Stomach (tissue), 9 donors: ENCODE measurements around the gene SCGB1D1. TPM values are rescaled to one million over a fixed set of nuclear protein-coding genes. Genes with fewer than 3 reads are reported as not detected.
A peak's percentile ranks its signal among the peaks of the same experiment; 100 is the strongest.

Experiments used
- DNase-seq, 2 donors: peaks; one replicate each; pipeline versions ENCODE4 v3.0.0 to v3.0.0-alpha.2; 2013 to 2019
- H3K27ac ChIP-seq, 5 donors: fragments of 200-600 bp in 4 of 5; sonication (generic) in 4 of 5; one replicate each; pipeline ENCODE4 v1.5.1; 2013 to 2019; ENCODE audit warnings: mild to moderate bottlenecking in 1 of 5, moderate library complexity in 1 of 5
- H3K27me3 ChIP-seq, 3 donors: fragments of 200-600 bp; sonication (generic); one replicate each; pipeline ENCODE4 v1.5.1; 2017 to 2019; ENCODE audit warnings: mixed run types in 1 of 3
- H3K36me3 ChIP-seq, 4 donors: fragments of 200-600 bp; sonication (generic); 1 replicate in 3 of 4; 2 replicates in 1 of 4; pipeline ENCODE4 v1.5.1; 2016 to 2019
- H3K4me1 ChIP-seq, 4 donors: fragments of 200-600 bp; sonication (generic); one replicate each; pipeline ENCODE4 v1.5.1; 2016 to 2019
- H3K4me3 ChIP-seq, 4 donors: fragments of 200-600 bp; sonication (generic) in 3 of 4; one replicate each; pipeline ENCODE4 v1.5.1; 2016 to 2019; ENCODE audit warnings: mild to moderate bottlenecking in 1 of 4
- H3K9me3 ChIP-seq, 4 donors: fragments of 200-600 bp; sonication (generic); one replicate each; pipeline ENCODE4 v1.5.1; 2016 to 2019
- CTCF ChIP-seq, 7 experiments: fragments of 450-650 bp in 4 of 7; fragments of 200-600 bp in 3 of 7; sonication (generic) in 3 of 7; IDR thresholded peaks; one replicate each; pipeline ENCODE4 v1.5.1; 2016 to 2019; ENCODE audit warnings: antibody characterized with exemption in 7 of 7, control low read depth in 2 of 7, mild to moderate bottlenecking in 1 of 7
- EP300 ChIP-seq: sonication (generic); formaldehyde crosslinking; IDR thresholded peaks from one replicate; pipeline ENCODE4 v1.6.1; 2017; ENCODE audit warnings: antibody characterized with exemption
- POLR2A ChIP-seq, 4 donors: fragments of 450-650 bp; IDR thresholded peaks; one replicate each; pipeline ENCODE4 v1.6.1; 2016; ENCODE audit warnings: antibody characterized with exemption in 4 of 4, control low read depth in 2 of 4, mild to moderate bottlenecking in 1 of 4, moderate library complexity in 1 of 4
- POLR2AphosphoS5 ChIP-seq, 3 donors: sonication (generic); formaldehyde crosslinking; IDR thresholded peaks; one replicate each; pipeline ENCODE4 v1.6.1; 2016; ENCODE audit warnings: antibody characterized with exemption in 3 of 3
- WGBS, 5 donors: extraction: QIAGEN DNeasy Blood & Tissue Kit in 3 of 5; methylation state at CpG; one replicate each; pipeline versions ENCODE4 v1.1.5 to v1.1.7; 2013 to 2018; 5-methylcytosine and 5-hydroxymethylcytosine counted together
- intact Hi-C: fragments of 100-400 bp; cut with DNase I; formaldehyde crosslinking; loops from one replicate; pipeline ENCODE4 v1.15.1; 2023; ENCODE audit warnings: low total_unique reads
- polyA plus RNA-seq, 3 donors: library from polyadenylated mRNA; stranded (reverse); fragments of 200-250 nt; gene quantifications; one replicate each; pipeline ENCODE4 v1.2.3, GENCODE V29; 2013
- total RNA-seq, 5 donors: library from RNA; depleted of rRNA; stranded (reverse); fragments of >200 nt; gene quantifications; one replicate each; pipeline versions ENCODE4 v1.1.0 to v1.2.3, GENCODE V29; 2014 to 2016
- donor health status: healthy with polysubstance abuse.
- donor health status: Bipolar disorder and iron deficiency.
- donor health status: healthy.

Gene SCGB1D1
- total and polyA plus RNA-seq, 8 donors = not detected

- no peak overlapping the region for H3K4me3 ChIP-seq
- no peaks in the 10 kb centered on the region for H3K36me3 ChIP-seq
- no peak overlapping the region for H3K27ac ChIP-seq
- peak in 4 of 7 experiments; percentile 29 to 69 (median 60) for TF ChIP-seq CTCF (IDR thresholded peaks at IDR 0.05)
- peak in 1 of 3 donors; percentile 24 for TF ChIP-seq POLR2AphosphoS5 (IDR thresholded peaks at IDR 0.05)
- no peak for TF ChIP-seq EP300
- H3K9me3 ChIP-seq = no peaks in the 10 kb centered on the region
- peaks cover 0 to 51% (median 0%) of the 10 kb centered on the region in 3 donors for H3K27me3 ChIP-seq
- intact Hi-C loops = loop anchor here (5.0 kb wide), 1 partner anchor 141 kb away; no protein-coding TSS in a partner anchor
- DNase-seq = peak; percentile 86 to 90
- H3K4me1 ChIP-seq = peaks cover 0 to 6% (median 0%) of the 10 kb centered on the region in 4 donors
- 3 to 8% (median 5%) methylated on average over 14 of the region's 14 CpGs for WGBS, 5 donors
These were observed 18.7 kb upstream of the SCGB1D1 start for GRCh38 chr11:62171261-62171723.

GRCh38 chr11:62172294-62172693, 17.7 kb upstream of the SCGB1D1 start:
- intact Hi-C loops = loop anchor here (5.0 kb wide), 1 partner anchor 140 kb away; no protein-coding TSS in a partner anchor
- WGBS, 5 donors = 49 to 59% (median 53%) methylated on average over 7 of the region's 7 CpGs
- no peak for DNase-seq

DNA sequence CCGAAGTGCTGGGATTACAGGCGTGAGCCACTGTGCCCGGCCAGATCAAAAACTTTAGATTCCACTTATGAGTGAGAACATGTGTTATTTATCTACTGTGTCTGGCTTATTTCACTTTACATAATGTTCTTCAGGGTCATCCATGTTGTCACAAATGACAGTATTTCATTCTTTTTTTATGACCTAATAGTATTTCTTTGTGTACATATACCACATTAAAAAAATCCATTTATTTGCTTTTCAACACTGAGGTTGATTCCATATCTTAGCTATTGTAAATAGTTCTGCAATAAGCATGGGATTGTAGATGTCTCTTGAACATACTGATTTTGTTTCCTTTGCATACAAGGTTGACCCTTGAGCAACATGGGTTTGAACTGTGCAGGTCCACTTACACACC, 13.2 kb upstream of the SCGB1D1 start:
- Histone ChIP-seq H3K36me3 (no peaks in the 10 kb centered on the region), H3K4me1 (no peaks in the 10 kb centered on the region), H3K9me3 (no peaks in the 10 kb centered on the region), H3K4me3 (no peak overlapping the region), H3K27me3 (peaks cover 0 to 18% (median 0%) of the 10 kb centered on the region in 3 donors), H3K27ac (no peak overlapping the region)
- no peak for TF ChIP-seq EP300
- 60 to 82% (median 78%) methylated on average over 3 of the region's 3 CpGs for WGBS, 5 donors
- intact Hi-C loops = no loop called here
- no peak for DNase-seq

More at GRCh38 chr11:62172294-62172693, 17.7 kb upstream of the SCGB1D1 start:
- Histone ChIP-seq H3K4me1 (peaks cover 0 to 6% (median 0%) of the 10 kb centered on the region in 4 donors), H3K9me3 (no peaks in the 10 kb centered on the region), H3K36me3 (no peaks in the 10 kb centered on the region), H3K4me3 (no peak overlapping the region), H3K27ac (no peak overlapping the region), H3K27me3 (peaks cover 0 to 47% (median 0%) of the 10 kb centered on the region in 3 donors)
- TF ChIP-seq POLR2A (IDR thresholded peaks at IDR 0.05) (no peak), CTCF (IDR thresholded peaks at IDR 0.05) (no peak), EP300 (no peak), POLR2AphosphoS5 (IDR thresholded peaks at IDR 0.05) (no peak)

DNA sequence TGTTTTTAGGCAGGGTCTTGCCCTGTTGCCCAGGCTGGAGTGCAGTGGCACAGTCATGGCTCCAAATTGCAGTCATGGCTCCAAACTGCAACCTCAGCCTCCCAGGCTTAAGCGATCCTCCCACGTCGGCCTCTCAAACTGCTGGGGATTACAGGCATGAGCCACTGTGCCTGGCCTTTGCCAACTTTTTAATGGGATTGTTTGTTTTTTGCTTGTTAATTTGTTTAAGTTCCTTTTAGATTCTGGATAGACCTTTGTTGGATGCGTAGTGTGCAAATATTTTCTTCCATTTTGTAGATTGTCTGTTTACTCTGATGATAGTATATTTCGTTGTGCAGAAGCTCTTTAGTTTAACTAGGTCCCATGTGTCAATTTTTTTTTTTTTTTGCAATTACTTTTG, 10.0 kb upstream of the SCGB1D1 start:
- TF ChIP-seq POLR2AphosphoS5 (IDR thresholded peaks at IDR 0.05) = no peak
- TF ChIP-seq POLR2A (IDR thresholded peaks at IDR 0.05) = no peak
- TF ChIP-seq EP300 = no peak
- no peak for TF ChIP-seq CTCF (IDR thresholded peaks at IDR 0.05)
- intact Hi-C loops = no loop called here
- 59 to 78% (median 68%) methylated on average over 5 of the region's 5 CpGs for WGBS, 5 donors
- DNase-seq = no peak
- Histone ChIP-seq H3K36me3 (no peaks in the 10 kb centered on the region), H3K27me3 (peaks cover 0 to 19% (median 0%) of the 10 kb centered on the region in 3 donors), H3K4me3 (no peak overlapping the region), H3K4me1 (no peaks in the 10 kb centered on the region), H3K9me3 (peaks cover 0 to 8% (median 3%) of the 10 kb centered on the region in 4 donors), H3K27ac (no peak overlapping the region)

- H3K9me3 ChIP-seq = peaks cover 0 to 8% (median 3%) of the 10 kb centered on the region in 4 donors
- peaks cover 0 to 19% (median 0%) of the 10 kb centered on the region in 3 donors for H3K27me3 ChIP-seq
- H3K27ac ChIP-seq = no peak overlapping the region
- H3K4me1 ChIP-seq = no peaks in the 10 kb centered on the region
- no peak for TF ChIP-seq POLR2A (IDR thresholded peaks at IDR 0.05)
- no peak for TF ChIP-seq POLR2AphosphoS5 (IDR thresholded peaks at IDR 0.05)
- TF ChIP-seq CTCF (IDR thresholded peaks at IDR 0.05) = no peak
- no peak for TF ChIP-seq EP300
- H3K4me3 ChIP-seq = no peak overlapping the region
- no peak for DNase-seq
- intact Hi-C loops = no loop called here
- 65 to 94% (median 88%) methylated on average over 2 of the region's 2 CpGs for WGBS, 5 donors
- no peaks in the 10 kb centered on the region for H3K36me3 ChIP-seq
These were observed 8.9 kb upstream of the SCGB1D1 start for GRCh38 chr11:62181097-62181496.
